ENCODE measurements around the gene TAS1R1. TPM values are rescaled to one million over a fixed set of nuclear protein-coding genes. Genes with fewer than 3 reads are reported as not detected.
A peak's percentile ranks its signal among the peaks of the same experiment; 100 is the strongest.

TAS1R1 gene
- total and polyA plus RNA-seq, 9 of the 15 experiments (the other 6 are each of a cell fraction or from before 2014, with no cell fraction given), result 0.06 TPM; not detected in 8

DNA sequence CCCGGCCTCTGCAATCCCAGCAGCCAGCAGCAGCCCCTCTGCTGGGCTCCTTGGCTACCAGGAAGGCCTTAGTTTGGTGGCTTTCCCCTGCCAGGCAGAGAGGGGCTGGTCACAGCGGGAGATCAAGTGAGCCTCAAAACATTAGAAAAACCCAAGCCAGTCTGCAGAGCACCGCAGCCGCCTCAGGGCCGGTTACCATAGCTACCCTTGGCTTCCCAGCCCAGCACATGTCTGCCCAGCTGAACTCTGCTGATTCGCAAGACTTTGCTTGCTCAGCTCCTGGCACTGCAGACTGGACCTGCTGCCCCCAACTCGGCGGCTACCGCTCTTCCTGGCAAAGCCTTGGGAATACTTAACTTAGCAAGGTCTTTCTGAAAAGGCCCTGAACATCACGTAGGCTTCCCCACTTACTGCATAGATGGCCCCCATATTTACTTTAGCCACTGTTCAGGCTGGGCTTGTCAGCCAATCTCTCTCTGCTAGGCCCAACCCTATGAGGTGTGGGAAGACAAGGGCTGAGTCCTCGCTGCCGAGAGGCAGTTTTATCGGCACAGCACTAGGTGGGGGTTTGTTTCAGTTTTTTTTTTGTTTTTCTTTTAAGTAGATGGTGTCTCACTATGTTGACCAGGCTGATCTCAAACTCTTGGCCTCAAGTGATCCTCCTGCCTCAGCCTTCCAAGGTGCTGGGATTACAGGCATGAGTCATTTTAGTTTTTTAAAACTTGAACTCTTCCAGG lies 35.0 kb upstream of the TAS1R1 start:
- in situ Hi-C loops (cut with MboI), result no loop called here
- Histone ChIP-seq H3K9ac (ENCODE audit: insufficient read depth in 1 of 2, low read depth in 2 of 2, low read length in 2 of 2) (peak overlapping the region in 1 of 2 experiments; percentile 84; a peak in 2 of 4 replicates), H3K36me3 (ENCODE audit: control insufficient read depth, insufficient read depth, low read length) (peaks cover 26% of the 10 kb centered on the region), H2AFZ (ENCODE audit: low read depth, low read length) (no peak overlapping the region), H3K9me3 (replicated peaks; ENCODE audit: control insufficient read depth, insufficient read depth, low read depth, low read length) (no peaks in the 10 kb centered on the region), H3K27ac (ENCODE audit: extremely low read depth, low read depth, low read length) (no peak overlapping the region), H3K9me1 (ENCODE audit: control insufficient read depth, insufficient read depth, low read length) (no peaks in the 10 kb centered on the region), H3K27me3 (ENCODE audit: control insufficient read depth in 2 of 2, insufficient read depth in 2 of 2, low read length in 2 of 2) (no peaks in the 10 kb centered on the region), H3K79me2 (ENCODE audit: control insufficient read depth, insufficient read depth, low read length) (no peaks in the 10 kb centered on the region), H3K4me3 (no peak overlapping the region), H3K4me2 (ENCODE audit: insufficient read depth, low read length) (no peak overlapping the region), H3K4me1 (replicated peaks in 1 of 2; ENCODE audit: control insufficient read depth in 2 of 2, insufficient read depth in 2 of 2, low read length in 2 of 2) (peaks cover 3 to 7% of the 10 kb centered on the region in 2 experiments; a peak in 3 of 5 replicates), H4K20me1 (replicated peaks; ENCODE audit: control insufficient read depth, insufficient read depth, low read length) (peaks cover 11% of the 10 kb centered on the region)
- ChIA-PET POLR2A (interaction anchor here (0.5 to 6.5 kb wide), 5 partner anchors 9 to 61 kb away, joined by 3 to 57 read pairs (median 10); no protein-coding TSS in a partner anchor), CTCF (ENCODE audit: low intra/inter-chr PET ratio) (no interaction called here)
- DNase-seq (ENCODE audit: extremely low read depth in 1 of 4, low spot score in 3 of 4) (peak in 2 of 4 experiments; percentile 56 to 59), FAIRE-seq (no peak), ATAC-seq (peak; percentile 76)
- no TSS peak for BruUV-seq (replicated peaks)
- WGBS (ENCODE audit: insufficient coverage, low coverage, missing lambda C conversion rate), result 38% methylated on average over 13 of the region's 13 CpGs
- intact Hi-C loops (cut with micrococcal nuclease), result no loop called here
- no peak for TF ChIP-seq SMARCA5 (IDR thresholded peaks at IDR 0.05)
- TF ChIP-seq ESRRB (CRISPR knock-in tag; IDR thresholded peaks at IDR 0.05; ENCODE audit: borderline replicate concordance), result no peak
- peak; percentile 8; the same call in 1 of the 2 replicates for TF ChIP-seq SUPT5H (IDR thresholded peaks at IDR 0.05)
- TF ChIP-seq SMC3 (conservative IDR thresholded peaks at IDR 0.05; ENCODE audit: insufficient read depth, low read depth, low read length), result no peak
- TF ChIP-seq SRSF1 (IDR thresholded peaks at IDR 0.05; ENCODE audit: low read depth, low read length), result no peak
- TF ChIP-seq FOXK1 (CRISPR knock-in tag; IDR thresholded peaks at IDR 0.05; ENCODE audit: borderline replicate concordance), result no peak
- no peak for TF ChIP-seq MCM3 (IDR thresholded peaks at IDR 0.05)
- no peak for TF ChIP-seq SAFB2 (IDR thresholded peaks at IDR 0.05; ENCODE audit: borderline replicate concordance, low read depth, low read length, severe bottlenecking)
- no peak for TF ChIP-seq MEF2D (tag; conservative IDR thresholded peaks at IDR 0.05; ENCODE audit: low read depth)
- no peak for TF ChIP-seq PPARD (CRISPR knock-in tag; IDR thresholded peaks at IDR 0.05)
- no peak for TF ChIP-seq HIVEP1 (CRISPR knock-in tag; IDR thresholded peaks at IDR 0.05)
- no peak for TF ChIP-seq ZNF785 (CRISPR knock-in tag; IDR thresholded peaks at IDR 0.05)
- no peak for TF ChIP-seq SRSF9 (IDR thresholded peaks at IDR 0.05; ENCODE audit: borderline replicate concordance, low read depth, low read length)
- no peak for TF ChIP-seq SIX5 (IDR thresholded peaks at IDR 0.05; ENCODE audit: borderline replicate concordance in 1 of 2, insufficient read depth in 1 of 2, low read depth in 1 of 2, low read length in 2 of 2)
- no peak for TF ChIP-seq HMG20B (CRISPR knock-in tag; IDR thresholded peaks at IDR 0.05)
- TF ChIP-seq POLR2A (conservative IDR thresholded peaks at IDR 0.05), result peak; percentile 30; the same call in 1 of the 2 replicates
- TF ChIP-seq MAX (CRISPR knock-in tag; IDR thresholded peaks at IDR 0.05), result peak; percentile 44
- TF ChIP-seq FOXA1 (IDR thresholded peaks at IDR 0.05; ENCODE audit: borderline replicate concordance), result no peak
- TF ChIP-seq HNRNPK (IDR thresholded peaks at IDR 0.05; ENCODE audit: low read depth, low read length, poor library complexity, severe bottlenecking), result no peak
- no peak for TF ChIP-seq MECOM (CRISPR knock-in tag; IDR thresholded peaks at IDR 0.05)
- TF ChIP-seq, protein P1, sequence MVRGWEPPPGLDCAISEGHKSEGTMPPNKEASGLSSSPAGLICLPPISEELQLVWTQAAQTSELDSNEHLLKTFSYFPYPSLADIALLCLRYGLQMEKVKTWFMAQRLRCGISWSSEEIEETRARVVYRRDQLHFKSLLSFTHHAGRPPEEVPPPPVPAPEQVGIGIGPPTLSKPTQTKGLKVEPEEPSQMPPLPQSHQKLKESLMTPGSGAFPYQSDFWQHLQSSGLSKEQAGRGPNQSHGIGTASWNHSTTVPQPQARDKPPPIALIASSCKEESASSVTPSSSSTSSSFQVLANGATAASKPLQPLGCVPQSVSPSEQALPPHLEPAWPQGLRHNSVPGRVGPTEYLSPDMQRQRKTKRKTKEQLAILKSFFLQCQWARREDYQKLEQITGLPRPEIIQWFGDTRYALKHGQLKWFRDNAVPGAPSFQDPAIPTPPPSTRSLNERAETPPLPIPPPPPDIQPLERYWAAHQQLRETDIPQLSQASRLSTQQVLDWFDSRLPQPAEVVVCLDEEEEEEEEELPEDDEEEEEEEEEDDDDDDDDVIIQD (CRISPR knock-in tag; IDR thresholded peaks at IDR 0.05), result no peak
- TF ChIP-seq NR1H2 (CRISPR knock-in tag; IDR thresholded peaks at IDR 0.05), result no peak
- TF ChIP-seq TSC22D4 (tag; IDR thresholded peaks at IDR 0.05), result no peak
- no peak for TF ChIP-seq ETS2 (tag; IDR thresholded peaks at IDR 0.05; ENCODE audit: borderline replicate concordance, poor library complexity, severe bottlenecking)
